ENCODE measurements around the gene ZNF568.

ZNF568 gene

GRCh38 chr19:36997843-36998235, 81.7 kb downstream of the ZNF568 start:
- no peak for DNase-seq (ENCODE audit: low read depth)
- no peak overlapping the region for H3K4me3 ChIP-seq (ENCODE audit: low read depth, low read length)
- no peak for TF ChIP-seq CTCF (IDR thresholded peaks at IDR 0.05; ENCODE audit: low read depth, low read length, missing control alignments)

- DNase-seq (ENCODE audit: low read depth) = no peak
- no peak for TF ChIP-seq CTCF (IDR thresholded peaks at IDR 0.05; ENCODE audit: low read depth, low read length, missing control alignments)
- no peak overlapping the region for H3K4me3 ChIP-seq (ENCODE audit: low read depth, low read length)
Observed at GRCh38 chr19:36999313-36999712, 83.2 kb downstream of the ZNF568 start.

- no peak for DNase-seq (ENCODE audit: low read depth)
- no peak for TF ChIP-seq CTCF (IDR thresholded peaks at IDR 0.05; ENCODE audit: low read depth, low read length, missing control alignments)
- no peak overlapping the region for H3K4me3 ChIP-seq (ENCODE audit: low read depth, low read length)
Observed at GRCh38 chr19:37007587-37008220, 91.6 kb downstream of the ZNF568 start.

GRCh38 chr19:37009871-37010270, 93.7 kb downstream of the ZNF568 start:
- H3K4me3 ChIP-seq (ENCODE audit: low read depth, low read length) = no peak overlapping the region
- no peak for TF ChIP-seq CTCF (IDR thresholded peaks at IDR 0.05; ENCODE audit: low read depth, low read length, missing control alignments)
- no peak for DNase-seq (ENCODE audit: low read depth)

- DNase-seq (ENCODE audit: low read depth) = no peak
- no peak for TF ChIP-seq CTCF (IDR thresholded peaks at IDR 0.05; ENCODE audit: low read depth, low read length, missing control alignments)
- H3K4me3 ChIP-seq (ENCODE audit: low read depth, low read length) = no peak overlapping the region
Observed at GRCh38 chr19:37012093-37012745, 96.1 kb downstream of the ZNF568 start.

- H3K4me3 ChIP-seq (ENCODE audit: low read depth, low read length) = no peak overlapping the region
- no peak for DNase-seq (ENCODE audit: low read depth)
- TF ChIP-seq CTCF (IDR thresholded peaks at IDR 0.05; ENCODE audit: low read depth, low read length, missing control alignments) = no peak
Observed at GRCh38 chr19:37014456-37014855, 98.3 kb downstream of the ZNF568 start.

- DNase-seq (ENCODE audit: low read depth) = no peak
- no peak overlapping the region for H3K4me3 ChIP-seq (ENCODE audit: low read depth, low read length)
- no peak for TF ChIP-seq CTCF (IDR thresholded peaks at IDR 0.05; ENCODE audit: low read depth, low read length, missing control alignments)
Observed at GRCh38 chr19:37045140-37045539, 129.0 kb downstream of the ZNF568 start.
